LHCN-M2 (cell line): ENCODE measurements around the gene KDM5C. TPM values are rescaled to one million over a fixed set of nuclear protein-coding genes. Genes with fewer than 3 reads are reported as not detected.
A peak's percentile ranks its signal among the peaks of the same experiment; 100 is the strongest.

Source experiments
- DNase-seq: peaks from one replicate; pipeline ENCODE4 v3.0.0-alpha.2; 2012; ENCODE audit warnings: low read depth
- total RNA-seq: library from RNA; depleted of rRNA; stranded (reverse); fragments of >200 nt; gene quantifications from 2 replicates; pipeline ENCODE4 v1.2.3, GENCODE V29; 2014; rRNA removed

KDM5C gene
- total RNA-seq, 1 experiment from 2014 or later, result 68.8 TPM

DNA sequence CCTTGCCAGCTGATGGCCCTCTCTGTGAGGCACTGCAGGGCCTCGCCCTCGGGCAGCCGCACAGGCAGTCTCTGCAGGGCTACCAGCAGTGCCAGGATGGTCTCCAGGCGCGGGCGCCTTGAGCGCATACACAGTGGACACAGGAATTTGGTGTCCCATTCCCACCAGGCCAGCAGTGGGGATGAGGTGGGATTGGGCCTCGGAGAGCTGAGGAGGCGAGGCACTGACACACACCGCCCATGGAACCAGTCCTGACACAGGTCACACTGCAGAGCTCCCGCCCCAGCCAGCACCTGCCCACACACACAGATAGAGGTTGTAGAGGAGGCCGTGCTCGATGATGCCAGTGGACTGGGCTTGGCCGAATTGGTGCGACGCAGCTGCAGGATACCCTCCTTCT lies 30.7 kb downstream of the KDM5C start:
- DNase-seq, result no peak

DNA sequence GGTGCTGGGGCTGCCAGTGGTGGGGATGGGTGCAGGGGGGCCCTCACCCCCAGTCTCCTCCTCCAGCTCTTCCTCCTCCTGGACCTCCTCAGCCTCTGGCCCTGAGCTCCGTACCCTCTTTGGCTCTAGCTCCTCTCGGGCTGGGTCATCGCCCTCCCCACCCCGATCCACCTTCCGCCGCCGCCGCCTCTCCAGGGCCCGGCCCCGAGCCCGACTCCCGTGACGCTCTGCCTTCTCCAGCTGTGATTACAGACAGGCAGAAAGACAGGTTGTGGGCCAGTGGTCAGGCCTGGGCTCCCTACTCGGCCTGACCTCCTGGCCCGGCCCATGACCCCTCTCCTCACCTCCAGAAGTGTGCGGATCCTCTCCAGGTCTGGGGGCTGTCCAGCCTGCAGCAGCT lies 31.9 kb downstream of the KDM5C start:
- DNase-seq, result no peak

DNA sequence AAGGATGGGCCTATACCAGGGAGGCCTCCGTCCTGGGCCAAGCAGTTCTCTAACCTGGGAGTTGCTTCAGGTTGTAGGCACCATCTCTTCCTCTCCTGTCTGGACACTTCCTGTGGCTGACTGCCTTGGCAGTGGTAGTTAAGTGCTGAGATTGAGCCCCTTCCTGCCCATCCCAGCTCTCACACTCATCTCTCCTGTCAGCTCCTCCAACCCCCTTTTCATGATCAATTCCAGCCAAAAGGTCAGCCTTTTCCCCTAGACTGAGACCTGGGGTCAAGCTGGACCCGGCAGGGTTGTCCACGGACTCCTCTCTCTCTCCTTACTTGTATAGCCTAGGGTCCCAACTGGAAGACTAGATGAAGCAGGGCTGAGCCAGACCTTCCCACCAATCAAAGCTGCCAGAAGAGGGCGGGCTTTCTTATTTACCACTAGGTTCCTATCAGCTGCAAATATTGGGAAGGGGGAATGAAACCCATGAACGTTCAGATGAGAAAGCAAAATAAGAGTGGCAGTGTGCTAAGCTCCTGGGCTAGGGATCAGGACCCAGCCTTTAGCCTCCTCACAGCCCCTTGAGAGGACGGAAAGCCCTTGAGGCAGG lies 34.5 kb downstream of the KDM5C start:
- no peak for DNase-seq

- no peak for DNase-seq
Measured at GRCh38 chrX:53188763-53189162, 36.2 kb downstream of the KDM5C start.

DNA sequence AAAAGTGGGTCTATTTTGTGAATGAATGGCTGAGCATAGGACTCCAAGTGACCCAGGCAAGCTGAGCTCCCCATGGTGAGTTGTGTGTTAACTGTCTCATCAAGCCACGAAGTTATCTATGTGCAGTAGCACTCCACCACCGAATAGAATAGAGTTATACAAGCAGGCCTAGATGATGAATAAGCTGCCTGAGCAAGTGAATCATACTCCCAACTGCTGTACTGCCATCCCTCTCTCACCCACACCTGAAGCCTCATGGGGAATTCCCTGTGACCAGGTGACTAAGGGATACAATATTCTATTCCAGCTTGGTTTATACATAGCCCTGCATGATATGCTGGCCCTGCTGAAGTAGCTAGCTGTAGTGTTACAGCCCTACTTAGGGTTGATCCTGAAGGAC lies 38.7 kb downstream of the KDM5C start:
- peak; percentile 22 for DNase-seq

- DNase-seq, result peak; percentile 35
Measured at GRCh38 chrX:53184836-53185235, 40.2 kb downstream of the KDM5C start.

- DNase-seq, result no peak
Measured at GRCh38 chrX:53171356-53171755, 53.7 kb downstream of the KDM5C start.

- no peak for DNase-seq
Measured at GRCh38 chrX:53166103-53166502, 58.9 kb downstream of the KDM5C start.

DNA sequence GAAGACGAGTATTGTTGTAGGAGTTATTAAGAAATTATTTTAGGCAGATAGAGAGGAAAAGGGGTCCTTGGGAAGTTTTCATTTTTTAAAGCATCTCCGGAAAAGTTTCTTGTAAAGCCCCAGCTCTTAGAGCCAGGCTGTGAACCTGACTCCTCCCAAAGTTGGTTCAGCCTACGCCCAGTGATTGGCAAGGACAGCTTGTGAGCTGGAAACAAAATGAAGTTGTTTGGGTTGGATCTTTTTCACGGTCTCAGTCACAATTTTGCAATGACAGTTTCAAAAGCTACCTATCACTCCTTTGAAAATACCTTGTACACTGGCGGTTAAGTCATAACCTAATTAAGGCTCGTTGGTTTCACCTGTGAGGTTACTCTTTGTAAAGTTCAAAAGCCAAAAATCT lies 60.4 kb downstream of the KDM5C start:
- DNase-seq, result peak; percentile 46

DNA sequence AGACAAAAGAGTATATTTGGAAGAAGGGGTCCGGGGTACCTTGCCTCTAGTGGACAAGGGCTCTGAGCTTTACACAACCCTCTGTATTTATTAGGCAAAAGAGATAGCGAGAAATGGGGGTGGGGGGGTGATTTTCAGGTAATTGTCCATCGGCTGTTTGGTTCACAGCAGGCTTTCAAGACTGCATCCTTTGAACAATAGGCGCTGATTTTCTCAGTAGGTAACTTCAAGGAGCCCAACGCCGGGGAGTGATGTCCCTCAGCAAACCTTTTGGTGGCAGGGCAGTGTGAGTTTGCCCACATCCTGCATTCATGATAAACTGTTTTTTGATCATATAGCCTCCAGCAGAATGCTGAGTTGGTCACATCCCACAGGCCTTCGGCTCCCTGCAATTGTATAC lies 61.6 kb downstream of the KDM5C start:
- no peak for DNase-seq

GRCh38 chrX:53160297-53160983 lies 64.6 kb downstream of the KDM5C start:
- no peak for DNase-seq

GRCh38 chrX:53159184-53159583 lies 65.8 kb downstream of the KDM5C start:
- DNase-seq, result no peak

DNA sequence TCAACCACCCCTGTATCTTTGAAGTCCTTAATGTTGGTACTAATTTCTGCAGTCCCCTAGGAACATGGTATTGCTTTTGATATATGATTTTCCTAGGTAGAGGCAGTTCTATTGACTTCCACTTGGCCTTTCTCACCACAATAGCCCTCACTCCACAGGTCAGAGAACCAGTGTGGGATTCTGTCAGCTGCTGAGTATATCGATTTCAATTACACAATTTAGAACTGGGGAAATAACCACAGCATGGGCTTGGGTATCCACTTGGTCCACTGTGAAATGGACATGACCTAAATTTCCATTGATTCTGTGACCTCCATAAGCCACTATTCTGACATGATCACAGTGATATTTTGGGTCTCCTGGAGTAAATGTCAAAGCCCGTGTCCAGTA lies 68.8 kb downstream of the KDM5C start:
- DNase-seq, result peak; percentile 5

DNA sequence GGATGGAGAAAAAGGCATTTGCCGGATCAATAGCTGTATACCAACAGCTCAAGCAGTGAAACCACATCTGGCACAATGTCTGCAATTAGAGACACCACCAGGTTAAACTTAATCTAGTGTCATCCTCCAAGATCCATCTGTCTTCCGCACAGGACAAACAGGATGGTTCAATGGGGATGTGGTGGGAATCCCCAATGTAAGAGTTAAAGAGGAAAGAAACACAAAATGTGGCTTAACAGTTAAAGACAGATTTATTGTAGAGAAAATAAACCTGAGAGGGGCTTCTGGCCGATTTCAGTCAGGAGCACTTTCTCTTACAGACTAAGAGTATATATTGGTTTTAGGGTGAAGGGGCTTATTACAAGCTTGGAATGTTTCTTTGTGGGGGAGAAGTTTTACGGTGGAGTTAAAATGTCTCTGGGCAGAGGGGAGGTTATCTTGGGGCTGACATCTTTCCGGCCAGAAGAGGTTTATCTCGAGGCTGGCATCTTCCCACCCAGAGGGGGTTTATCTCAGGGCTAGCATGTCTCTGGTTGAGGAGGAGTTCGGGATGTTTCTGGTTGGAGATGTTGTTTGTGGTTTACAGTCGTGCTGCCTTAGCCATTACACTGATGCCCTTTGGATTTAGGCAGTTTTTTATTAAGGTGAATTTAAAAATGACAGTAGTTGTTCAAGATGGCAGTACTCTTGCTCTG lies 69.3 kb downstream of the KDM5C start:
- DNase-seq, result no peak

GRCh38 chrX:53153581-53153980 lies 71.4 kb downstream of the KDM5C start:
- no peak for DNase-seq

Other genes starting within 250 kb of the KDM5C start
- 2.3 and 4.1 TPM in 2 replicates for gene GPR173, start 176.4 kb downstream of the KDM5C start, total RNA-seq
- gene TSPYL2, start 142.8 kb downstream of the KDM5C start, total RNA-seq, result 13.5 and 14.0 TPM in 2 replicates
- 1.2 and 1.8 TPM in 2 replicates for gene KANTR, start 131.1 kb downstream of the KDM5C start, total RNA-seq
- gene IQSEC2, start 56.4 kb upstream of the KDM5C start, total RNA-seq, result 17.0 and 18.3 TPM in 2 replicates
- 35.7 and 53.2 TPM in 2 replicates for gene SMC1A, start 197.4 kb upstream of the KDM5C start, total RNA-seq
- gene RIBC1, start 197.7 kb upstream of the KDM5C start, total RNA-seq, result 0.13 and 0.40 TPM in 2 replicates
- 68.3 and 76.3 TPM in 2 replicates for gene HSD17B10, start 209.2 kb upstream of the KDM5C start, total RNA-seq